ENCODE data around the gene PNPLA1. TPM values are rescaled to one million over a fixed set of nuclear protein-coding genes. Genes with fewer than 3 reads are reported as not detected.

PNPLA1 gene
- total RNA-seq, 1 donor from 2014 or later = not detected

GRCh38 chr6:36239774-36240173, 30.1 kb upstream of the PNPLA1 start:
- Mint-ChIP-seq H3K36me3 (ENCODE audit: low read depth) (no peaks in the 10 kb centered on the region), H3K4me1 (ENCODE audit: low read depth) (peaks cover 13% of the 10 kb centered on the region), H3K27ac (no peak overlapping the region), H3K9me3 (no peaks in the 10 kb centered on the region), H3K27me3 (ENCODE audit: insufficient read depth) (peaks cover 19% of the 10 kb centered on the region), H3K4me3 (no peak overlapping the region)
- intact Hi-C loops (cut with micrococcal nuclease) = no loop called here
- no peak for DNase-seq (ENCODE audit: low spot score)

GRCh38 chr6:36241728-36242127, 28.1 kb upstream of the PNPLA1 start:
- no peak for DNase-seq (ENCODE audit: low spot score)
- intact Hi-C loops (cut with micrococcal nuclease) = loop anchor here (1.0 kb wide), 1 partner anchor 44 kb away; no protein-coding TSS in a partner anchor

GRCh38 chr6:36242161-36242560, 27.7 kb upstream of the PNPLA1 start:
- intact Hi-C loops (cut with micrococcal nuclease) = no loop called here
- Mint-ChIP-seq H3K27ac (no peak overlapping the region), H3K9me3 (no peaks in the 10 kb centered on the region), H3K4me1 (ENCODE audit: low read depth) (peaks cover 12% of the 10 kb centered on the region), H3K36me3 (ENCODE audit: low read depth) (no peaks in the 10 kb centered on the region), H3K27me3 (ENCODE audit: insufficient read depth) (peaks cover 23% of the 10 kb centered on the region), H3K4me3 (no peak overlapping the region)
- DNase-seq (ENCODE audit: low spot score) = no peak

More at GRCh38 chr6:36241728-36242127, 28.1 kb upstream of the PNPLA1 start:
- Mint-ChIP-seq H3K27ac (no peak overlapping the region), H3K4me1 (ENCODE audit: low read depth) (peaks cover 12% of the 10 kb centered on the region), H3K9me3 (no peaks in the 10 kb centered on the region), H3K36me3 (ENCODE audit: low read depth) (no peaks in the 10 kb centered on the region), H3K27me3 (ENCODE audit: insufficient read depth) (peaks cover 23% of the 10 kb centered on the region), H3K4me3 (no peak overlapping the region)

GRCh38 chr6:36242626-36243025, 27.2 kb upstream of the PNPLA1 start:
- DNase-seq (ENCODE audit: low spot score) = no peak
- Mint-ChIP-seq H3K27me3 (ENCODE audit: insufficient read depth) (peaks cover 23% of the 10 kb centered on the region), H3K4me3 (no peak overlapping the region), H3K36me3 (ENCODE audit: low read depth) (no peaks in the 10 kb centered on the region), H3K9me3 (no peaks in the 10 kb centered on the region), H3K4me1 (ENCODE audit: low read depth) (peaks cover 12% of the 10 kb centered on the region), H3K27ac (no peak overlapping the region)
- intact Hi-C loops (cut with micrococcal nuclease) = no loop called here

GRCh38 chr6:36243562-36244212, 26.2 kb upstream of the PNPLA1 start:
- Mint-ChIP-seq H3K36me3 (ENCODE audit: low read depth) (no peaks in the 10 kb centered on the region), H3K27ac (no peak overlapping the region), H3K9me3 (no peaks in the 10 kb centered on the region), H3K4me3 (no peak overlapping the region), H3K4me1 (ENCODE audit: low read depth) (peaks cover 12% of the 10 kb centered on the region), H3K27me3 (ENCODE audit: insufficient read depth) (peaks cover 23% of the 10 kb centered on the region)
- intact Hi-C loops (cut with micrococcal nuclease) = no loop called here
- DNase-seq (ENCODE audit: low spot score) = no peak

GRCh38 chr6:36244641-36245280, 25.1 kb upstream of the PNPLA1 start:
- intact Hi-C loops (cut with micrococcal nuclease) = no loop called here

GRCh38 chr6:36245572-36246061, 24.2 kb upstream of the PNPLA1 start:
- Mint-ChIP-seq H3K4me1 (ENCODE audit: low read depth) (peaks cover 12% of the 10 kb centered on the region), H3K36me3 (ENCODE audit: low read depth) (no peaks in the 10 kb centered on the region), H3K27ac (no peak overlapping the region), H3K4me3 (no peak overlapping the region), H3K9me3 (no peaks in the 10 kb centered on the region), H3K27me3 (ENCODE audit: insufficient read depth) (peaks cover 27% of the 10 kb centered on the region)
- DNase-seq (ENCODE audit: low spot score) = no peak
- intact Hi-C loops (cut with micrococcal nuclease) = no loop called here

More at GRCh38 chr6:36244641-36245280, 25.1 kb upstream of the PNPLA1 start:
- Mint-ChIP-seq H3K4me3 (no peak overlapping the region), H3K27ac (no peak overlapping the region), H3K36me3 (ENCODE audit: low read depth) (no peaks in the 10 kb centered on the region), H3K9me3 (no peaks in the 10 kb centered on the region), H3K4me1 (ENCODE audit: low read depth) (peaks cover 12% of the 10 kb centered on the region), H3K27me3 (ENCODE audit: insufficient read depth) (peaks cover 27% of the 10 kb centered on the region)
- no peak for DNase-seq (ENCODE audit: low spot score)

GRCh38 chr6:36246506-36247268, 23.2 kb upstream of the PNPLA1 start:
- H3K4me1 Mint-ChIP-seq (ENCODE audit: low read depth) = peaks cover 9% of the 10 kb centered on the region
- no peaks in the 10 kb centered on the region for H3K9me3 Mint-ChIP-seq
- no peak overlapping the region for H3K4me3 Mint-ChIP-seq
- H3K36me3 Mint-ChIP-seq (ENCODE audit: low read depth) = no peaks in the 10 kb centered on the region
- H3K27me3 Mint-ChIP-seq (ENCODE audit: insufficient read depth) = peaks cover 27% of the 10 kb centered on the region
- no peak overlapping the region for H3K27ac Mint-ChIP-seq
- no peak for DNase-seq (ENCODE audit: low spot score)
- intact Hi-C loops (cut with micrococcal nuclease) = no loop called here

- Mint-ChIP-seq H3K27me3 (ENCODE audit: insufficient read depth) (peaks cover 22% of the 10 kb centered on the region), H3K4me1 (ENCODE audit: low read depth) (no peaks in the 10 kb centered on the region), H3K4me3 (no peak overlapping the region), H3K27ac (no peak overlapping the region), H3K9me3 (no peaks in the 10 kb centered on the region), H3K36me3 (ENCODE audit: low read depth) (no peaks in the 10 kb centered on the region)
- DNase-seq (ENCODE audit: low spot score) = no peak
- intact Hi-C loops (cut with micrococcal nuclease) = no loop called here
These were observed 22.2 kb upstream of the PNPLA1 start for GRCh38 chr6:36247693-36248092.

- no peak overlapping the region for H3K27ac Mint-ChIP-seq
- peaks cover 15% of the 10 kb centered on the region for H3K27me3 Mint-ChIP-seq (ENCODE audit: insufficient read depth)
- H3K4me3 Mint-ChIP-seq = no peak overlapping the region
- no peaks in the 10 kb centered on the region for H3K36me3 Mint-ChIP-seq (ENCODE audit: low read depth)
- no peaks in the 10 kb centered on the region for H3K4me1 Mint-ChIP-seq (ENCODE audit: low read depth)
- no peak for DNase-seq (ENCODE audit: low spot score)
- H3K9me3 Mint-ChIP-seq = no peaks in the 10 kb centered on the region
- intact Hi-C loops (cut with micrococcal nuclease) = no loop called here
These were observed 20.9 kb upstream of the PNPLA1 start for GRCh38 chr6:36248980-36249379.

GRCh38 chr6:36249536-36249935, 20.3 kb upstream of the PNPLA1 start:
- intact Hi-C loops (cut with micrococcal nuclease) = no loop called here
- Mint-ChIP-seq H3K4me3 (no peak overlapping the region), H3K27ac (no peak overlapping the region), H3K27me3 (ENCODE audit: insufficient read depth) (peaks cover 12% of the 10 kb centered on the region), H3K36me3 (ENCODE audit: low read depth) (no peaks in the 10 kb centered on the region), H3K4me1 (ENCODE audit: low read depth) (no peaks in the 10 kb centered on the region), H3K9me3 (no peaks in the 10 kb centered on the region)
- DNase-seq (ENCODE audit: low spot score) = no peak

GRCh38 chr6:36252005-36252404, 17.9 kb upstream of the PNPLA1 start:
- H3K4me1 Mint-ChIP-seq (ENCODE audit: low read depth) = no peaks in the 10 kb centered on the region
- H3K4me3 Mint-ChIP-seq = no peak overlapping the region
- peaks cover 16% of the 10 kb centered on the region for H3K27me3 Mint-ChIP-seq (ENCODE audit: insufficient read depth)
- no peaks in the 10 kb centered on the region for H3K9me3 Mint-ChIP-seq
- no peaks in the 10 kb centered on the region for H3K36me3 Mint-ChIP-seq (ENCODE audit: low read depth)
- intact Hi-C loops (cut with micrococcal nuclease) = no loop called here
- DNase-seq (ENCODE audit: low spot score) = no peak
- no peak overlapping the region for H3K27ac Mint-ChIP-seq

Data from activated T-helper 1 cell treated with anti-CD3 and anti-CD28 coated beads, Interleukin-12 subunit alpha, Interleukin-12 subunit beta, Interleukin-2, Interleukin-4 antibody, amounts not matched to agents 30 ng/mL and 10 ng/mL and 1 ng/mL, durations not matched to agents 14 hours and 24 hours and 36 hours (primary cell).